Smooth muscle cell (in vitro differentiated cells): Measurements from ENCODE around the gene CDR2L. TPM values are rescaled to one million over a fixed set of nuclear protein-coding genes. Genes with fewer than 3 reads are reported as not detected.

Source experiments
- DNase-seq: peaks from one replicate; lab custom pipeline; 2025; ENCODE audit not compliant: unreplicated experiment; lab: John Stamatoyannopoulos, UW
- H2AFZ ChIP-seq: fragments of 200-600 bp; sonication (generic); 2 replicates; pipeline ENCODE4 v1.6.0; 2016; ENCODE audit warnings: antibody characterized with exemption, low read depth, mild to moderate bottlenecking
- H3F3A ChIP-seq: fragments of 200-600 bp; sonication (generic); 2 replicates; pipeline ENCODE4 v1.6.0; 2017; ENCODE audit warnings: antibody characterized with exemption, low read depth
- H3K27ac ChIP-seq: fragments of 200-600 bp; sonication (generic); 2 replicates; pipeline ENCODE4 v1.5.1; 2016; ENCODE audit warnings: low read depth, mild to moderate bottlenecking
- H3K27me3 ChIP-seq: fragments of 200-600 bp; sonication (generic); 2 replicates; pipeline ENCODE4 v1.6.1; 2016; ENCODE audit warnings: low read depth, mild to moderate bottlenecking
- H3K36me3 ChIP-seq: fragments of 200-600 bp; sonication (generic); 2 replicates; pipeline ENCODE4 v1.5.1; 2016; ENCODE audit warnings: low read depth
- H3K4me1 ChIP-seq: fragments of 200-600 bp; sonication (generic); 2 replicates; pipeline ENCODE4 v1.5.1; 2016; ENCODE audit warnings: low read depth
- H3K4me2 ChIP-seq: fragments of 200-600 bp; sonication (generic); 2 replicates; pipeline ENCODE4 v1.6.0; 2016; ENCODE audit warnings: mild to moderate bottlenecking
- H3K4me3 ChIP-seq: fragments of 200-600 bp; sonication (generic); 2 replicates; pipeline ENCODE4 v1.5.1; 2016; ENCODE audit warnings: mild to moderate bottlenecking
- H3K79me2 ChIP-seq: fragments of 200-600 bp; sonication (generic); 2 replicates; pipeline ENCODE4 v1.6.0; 2016; ENCODE audit warnings: low read depth, mild to moderate bottlenecking
- H3K9ac ChIP-seq: fragments of 200-600 bp; sonication (generic); 2 replicates; pipeline ENCODE4 v1.6.0; 2016; ENCODE audit warnings: low read depth
- H3K9me3 ChIP-seq: fragments of 200-600 bp; sonication (generic); replicated peaks from 2 replicates; pipeline ENCODE4 v1.5.1; 2016; ENCODE audit warnings: low read depth
- H4K20me1 ChIP-seq: fragments of 200-600 bp; sonication (generic); 2 replicates; pipeline ENCODE4 v1.6.0; 2016; ENCODE audit warnings: low read depth
- WGBS: methylation state at CpG from one replicate; pipeline ENCODE4 v1.1.7; 2016; ENCODE audit warnings: low lambda C conversion rate; 5-methylcytosine and 5-hydroxymethylcytosine counted together
- polyA plus RNA-seq: library from polyadenylated mRNA; unstranded; fragments of >200 nt; fragmentation: Nextera tagmentation; extraction: Ambion mirVana; gene quantifications from 2 replicates; pipeline ENCODE4 v1.2.1, GENCODE V29; 2016
- total RNA-seq: library from RNA; depleted of rRNA; stranded (reverse); fragments of >200 nt; gene quantifications from 2 replicates; pipeline ENCODE4 v1.2.3, GENCODE V29; 2014
- TF ChIP-seq, protein P1 (sequence below): fragments of 200-600 bp; sonication (generic); IDR thresholded peaks from 2 replicates; pipeline ENCODE4 v1.5.1; 2017; ENCODE audit warnings: borderline replicate concordance, mild to moderate bottlenecking, antibody characterized with exemption; ENCODE audit not compliant: insufficient read depth, poor library complexity, severe bottlenecking

The CDR2L gene
- total and polyA plus RNA-seq, 2 experiments from 2014 or later, result 37.8 to 40.7 TPM

DNA sequence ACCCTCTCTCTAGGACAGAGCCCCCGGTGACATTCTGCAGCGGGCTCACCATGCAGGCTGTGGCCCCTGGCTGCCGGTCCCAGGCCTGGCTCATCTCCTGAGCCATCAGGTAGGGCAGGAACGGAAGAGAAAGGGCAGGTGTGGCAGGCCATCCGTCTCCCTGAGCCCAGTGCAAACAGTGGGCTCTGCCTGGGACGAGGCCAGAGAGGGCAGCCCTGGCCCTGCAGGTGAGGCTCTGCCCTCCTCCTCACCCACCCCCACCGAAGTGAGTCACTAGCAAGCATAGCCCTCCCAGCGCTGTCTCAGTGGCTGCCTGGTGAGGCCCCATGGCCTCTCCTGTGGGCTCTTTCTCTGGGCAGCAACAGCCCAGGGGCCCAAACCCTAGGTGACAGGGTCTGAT, 37.2 kb upstream of the CDR2L start:
- TF ChIP-seq, protein P1, sequence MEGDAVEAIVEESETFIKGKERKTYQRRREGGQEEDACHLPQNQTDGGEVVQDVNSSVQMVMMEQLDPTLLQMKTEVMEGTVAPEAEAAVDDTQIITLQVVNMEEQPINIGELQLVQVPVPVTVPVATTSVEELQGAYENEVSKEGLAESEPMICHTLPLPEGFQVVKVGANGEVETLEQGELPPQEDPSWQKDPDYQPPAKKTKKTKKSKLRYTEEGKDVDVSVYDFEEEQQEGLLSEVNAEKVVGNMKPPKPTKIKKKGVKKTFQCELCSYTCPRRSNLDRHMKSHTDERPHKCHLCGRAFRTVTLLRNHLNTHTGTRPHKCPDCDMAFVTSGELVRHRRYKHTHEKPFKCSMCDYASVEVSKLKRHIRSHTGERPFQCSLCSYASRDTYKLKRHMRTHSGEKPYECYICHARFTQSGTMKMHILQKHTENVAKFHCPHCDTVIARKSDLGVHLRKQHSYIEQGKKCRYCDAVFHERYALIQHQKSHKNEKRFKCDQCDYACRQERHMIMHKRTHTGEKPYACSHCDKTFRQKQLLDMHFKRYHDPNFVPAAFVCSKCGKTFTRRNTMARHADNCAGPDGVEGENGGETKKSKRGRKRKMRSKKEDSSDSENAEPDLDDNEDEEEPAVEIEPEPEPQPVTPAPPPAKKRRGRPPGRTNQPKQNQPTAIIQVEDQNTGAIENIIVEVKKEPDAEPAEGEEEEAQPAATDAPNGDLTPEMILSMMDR, result no peak
- H3K4me2 ChIP-seq, result no peak overlapping the region
- 52% methylated on average over 8 of the region's 8 CpGs for WGBS
- H3K9ac ChIP-seq, result no peak overlapping the region
- no peak overlapping the region for H2AFZ ChIP-seq
- H4K20me1 ChIP-seq, result no peaks in the 10 kb centered on the region
- no peaks in the 10 kb centered on the region for H3K79me2 ChIP-seq
- DNase-seq, result no peak
- H3K27me3 ChIP-seq, result peaks cover 7% of the 10 kb centered on the region
- no peaks in the 10 kb centered on the region for H3F3A ChIP-seq
- no peaks in the 10 kb centered on the region for H3K4me1 ChIP-seq
- H3K36me3 ChIP-seq, result no peaks in the 10 kb centered on the region
- no peak overlapping the region for H3K4me3 ChIP-seq
- H3K27ac ChIP-seq, result no peak overlapping the region
- no peaks in the 10 kb centered on the region for H3K9me3 ChIP-seq

DNA sequence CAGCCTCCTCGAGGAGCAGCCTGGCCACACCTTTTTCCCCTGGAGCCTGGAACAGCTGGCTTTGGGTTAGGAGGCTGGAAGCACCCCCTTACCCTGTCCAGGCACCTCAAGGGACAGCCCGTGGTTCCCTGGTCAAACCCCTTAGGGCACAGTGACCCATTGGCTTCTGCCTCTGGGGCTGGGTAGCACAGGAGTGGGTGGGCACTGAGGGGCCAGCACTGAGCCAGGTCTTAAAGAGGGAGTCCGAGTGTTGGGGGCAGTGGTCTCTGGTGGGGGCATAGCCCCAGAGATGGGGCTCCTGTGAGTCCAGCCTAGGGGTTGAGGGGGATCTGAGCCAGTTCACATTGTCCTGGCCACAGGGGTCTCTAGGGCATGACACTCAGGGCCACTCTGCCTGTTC, 36.4 kb upstream of the CDR2L start:
- H3K9ac ChIP-seq, result no peak overlapping the region
- no peak overlapping the region for H3K4me3 ChIP-seq
- no peak overlapping the region for H2AFZ ChIP-seq
- H3K79me2 ChIP-seq, result no peaks in the 10 kb centered on the region
- TF ChIP-seq, protein P1, result no peak
- peaks cover 2% of the 10 kb centered on the region for H3K27me3 ChIP-seq
- no peaks in the 10 kb centered on the region for H3K9me3 ChIP-seq
- no peaks in the 10 kb centered on the region for H3K36me3 ChIP-seq
- H3K27ac ChIP-seq, result no peak overlapping the region
- 75% methylated on average over 3 of the region's 3 CpGs for WGBS
- H3K4me2 ChIP-seq, result no peak overlapping the region
- DNase-seq, result no peak
- H3K4me1 ChIP-seq, result no peaks in the 10 kb centered on the region
- no peaks in the 10 kb centered on the region for H3F3A ChIP-seq
- no peaks in the 10 kb centered on the region for H4K20me1 ChIP-seq

DNA sequence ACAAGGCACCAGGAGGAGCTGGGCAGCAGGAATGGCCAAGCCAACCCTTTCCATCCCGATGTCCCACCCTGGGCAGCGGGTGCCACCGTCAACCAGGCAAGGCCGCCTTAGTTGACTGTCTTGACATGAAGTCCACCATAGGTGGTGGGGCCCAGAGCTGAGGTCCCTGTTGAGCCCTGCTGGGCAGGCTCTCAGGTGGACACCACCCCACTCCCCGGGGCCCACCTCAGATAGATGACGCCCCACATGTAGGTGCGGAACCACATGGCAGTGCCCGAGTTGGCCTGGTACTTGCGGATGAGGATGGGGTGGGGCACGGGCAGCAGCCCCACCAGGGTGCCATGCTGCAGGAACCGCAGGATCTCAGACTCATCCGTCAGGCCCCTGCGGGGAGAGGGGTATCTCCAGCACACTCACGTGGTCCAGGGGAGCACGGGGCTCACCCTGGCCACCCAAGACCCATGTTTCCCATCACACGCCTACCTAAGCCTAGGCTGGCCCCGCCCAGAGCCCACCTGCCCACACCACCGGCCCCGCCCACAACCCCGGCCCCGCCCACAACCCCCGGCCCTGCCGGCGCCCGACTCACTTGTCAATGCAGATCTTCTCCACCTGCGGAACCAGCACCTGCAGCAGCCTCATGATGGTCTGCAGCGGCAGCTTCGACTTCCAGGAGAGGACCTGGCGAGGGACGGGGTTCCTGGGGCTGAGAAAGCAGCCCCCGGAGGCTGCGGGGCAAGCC, 35.6 kb upstream of the CDR2L start:
- Histone ChIP-seq H3K27me3 (peaks cover 2% of the 10 kb centered on the region), H3K27ac (no peak overlapping the region), H3F3A (no peaks in the 10 kb centered on the region), H3K36me3 (no peaks in the 10 kb centered on the region), H3K4me1 (no peaks in the 10 kb centered on the region), H3K79me2 (no peaks in the 10 kb centered on the region), H4K20me1 (no peaks in the 10 kb centered on the region), H3K9ac (no peak overlapping the region), H2AFZ (no peak overlapping the region), H3K4me3 (no peak overlapping the region), H3K4me2 (no peak overlapping the region), H3K9me3 (no peaks in the 10 kb centered on the region)
- no peak for DNase-seq
- WGBS, result 74% methylated on average over 32 of the region's 32 CpGs
- TF ChIP-seq, protein P1, result no peak

DNA sequence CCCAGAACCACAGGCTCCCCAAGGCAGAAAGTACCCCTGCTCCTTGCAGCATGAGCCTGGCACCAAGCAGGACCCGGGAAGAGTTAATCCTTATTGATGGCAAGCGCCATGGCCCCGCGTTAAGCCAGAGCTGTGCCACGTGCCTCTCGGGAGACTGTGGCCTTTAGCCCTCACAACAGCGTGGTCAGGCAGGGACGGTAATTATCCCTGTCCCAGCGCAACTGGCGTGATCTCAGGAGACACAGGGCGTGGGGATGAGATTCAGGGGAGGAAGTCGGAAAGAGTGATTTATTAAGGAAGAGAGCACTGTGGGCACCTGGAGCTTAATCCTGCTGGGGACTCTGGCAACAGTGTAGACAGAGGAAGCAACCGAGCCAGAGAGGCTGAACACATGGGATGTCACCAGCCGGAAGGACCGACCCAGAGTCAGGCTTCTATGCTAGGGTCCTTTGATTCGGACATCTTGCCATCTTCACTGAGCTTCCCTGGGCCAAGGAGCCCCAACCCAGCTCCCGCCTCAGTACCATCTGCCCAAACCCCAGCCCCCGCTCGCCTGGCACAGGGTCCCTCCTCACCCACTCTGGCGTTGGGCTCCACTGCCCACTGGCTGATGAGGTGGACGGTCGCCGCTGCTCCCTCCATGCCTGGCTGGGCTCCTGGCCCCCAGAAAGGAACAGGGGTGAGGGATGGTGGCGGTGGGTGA, 34.9 kb upstream of the CDR2L start:
- Histone ChIP-seq H3K79me2 (no peaks in the 10 kb centered on the region), H3K9me3 (no peaks in the 10 kb centered on the region), H3K4me2 (no peak overlapping the region), H3K36me3 (no peaks in the 10 kb centered on the region), H4K20me1 (no peaks in the 10 kb centered on the region), H3K27ac (no peak overlapping the region), H3K4me1 (no peaks in the 10 kb centered on the region), H2AFZ (no peak overlapping the region), H3F3A (no peaks in the 10 kb centered on the region), H3K9ac (no peak overlapping the region), H3K4me3 (no peak overlapping the region), H3K27me3 (peaks cover 2% of the 10 kb centered on the region)
- TF ChIP-seq, protein P1, result no peak
- 88% methylated on average over 24 of the region's 24 CpGs for WGBS
- DNase-seq, result no peak
